NB4 (cell line): ENCODE measurements around the gene COX10.

Experiments
- DNase-seq: peaks from one replicate; pipeline ENCODE4 v3.0.0; 2010; ENCODE audit warnings: low read depth
- H3K4me3 ChIP-seq: one replicate; pipeline ENCODE4 v1.5.1; 2011; ENCODE audit warnings: mild to moderate bottlenecking, low read depth, low read length, moderate library complexity
- CTCF ChIP-seq: IDR thresholded peaks from one replicate; pipeline ENCODE4 v1.5.1; 2012; ENCODE audit warnings: low read depth, low read length
- MAX ChIP-seq: IDR thresholded peaks from 2 replicates; pipeline ENCODE4 v1.6.1; 2011; ENCODE audit warnings: low read depth, low read length
- MYC ChIP-seq: IDR thresholded peaks from 2 replicates; pipeline ENCODE4 v1.6.1; 2011; ENCODE audit warnings: low read depth, low read length
- POLR2A ChIP-seq: IDR thresholded peaks from 2 replicates; pipeline ENCODE4 v1.6.1; 2011; ENCODE audit warnings: mild to moderate bottlenecking; ENCODE audit not compliant: insufficient read length; ENCODE audit errors: extremely low read depth

Gene COX10

GRCh38 chr17:14133104-14133503 is 63.8 kb downstream of the COX10 start:
- DNase-seq, result no peak
- TF ChIP-seq MAX (no peak), POLR2A (no peak), MYC (no peak), CTCF (no peak)
- H3K4me3 ChIP-seq, result no peak overlapping the region

- DNase-seq, result no peak
- no peak overlapping the region for H3K4me3 ChIP-seq
- no peak for TF ChIP-seq CTCF
Measured at GRCh38 chr17:14134456-14134855, 65.2 kb downstream of the COX10 start.

GRCh38 chr17:14135906-14136590 is 66.7 kb downstream of the COX10 start:
- no peak for DNase-seq
- no peak overlapping the region for H3K4me3 ChIP-seq
- TF ChIP-seq CTCF, result no peak
- no peak for TF ChIP-seq POLR2A
- TF ChIP-seq MAX, result no peak
- no peak for TF ChIP-seq MYC

GRCh38 chr17:14138649-14139048 is 69.3 kb downstream of the COX10 start:
- no peak for DNase-seq
- no peak overlapping the region for H3K4me3 ChIP-seq
- no peak for TF ChIP-seq MAX

- no peak for DNase-seq
- TF ChIP-seq MAX (no peak), POLR2A (no peak), MYC (no peak), CTCF (no peak)
- H3K4me3 ChIP-seq, result no peak overlapping the region
Measured at GRCh38 chr17:14143688-14144087, 74.4 kb downstream of the COX10 start.

- no peak overlapping the region for H3K4me3 ChIP-seq
- DNase-seq, result no peak
- TF ChIP-seq MAX (no peak), POLR2A (no peak), CTCF (no peak), MYC (no peak)
Measured at GRCh38 chr17:14144508-14144907, 75.2 kb downstream of the COX10 start.
